Activated CD4-positive, alpha-beta T cell treated with anti-CD3 and anti-CD28 coated beads, Interleukin-2, Interleukin-6, amounts not matched to agents 100 ng/mL and 50 ng/mL, durations not matched to agents 16 hours and 8 hours (primary cell): ENCODE data around the gene CXorf66.
"Not testable (repeated sequence)": the region's sequence is repeated elsewhere in the genome, so short reads cannot be mapped to it uniquely, and the experiment has no call there.

Source experiments
- DNase-seq: peaks from one replicate; pipeline ENCODE4 v3.0.0-alpha.2; 2020

The CXorf66 gene

DNA sequence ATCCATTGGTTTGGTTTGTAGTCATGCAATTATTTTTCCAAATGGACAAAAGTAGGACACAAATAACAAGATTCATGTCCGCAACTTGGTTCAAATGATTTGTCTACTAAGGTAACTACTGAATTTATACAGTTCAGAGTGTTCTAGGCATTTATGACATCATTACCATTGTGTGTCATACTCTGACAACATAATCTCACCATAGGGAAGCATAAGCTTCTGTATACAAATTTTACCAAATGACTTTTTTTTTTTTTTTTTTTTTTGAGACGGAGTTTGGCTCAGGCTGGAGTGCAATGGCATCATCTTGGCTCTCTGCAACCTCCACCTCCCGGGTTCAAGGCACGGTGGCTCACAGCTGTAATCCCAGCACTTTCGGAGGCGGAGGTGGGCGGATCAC lies at the start of gene CXorf66:
Gene CXorf66, minus strand, starts transcription at position 101 of the 400 bp plus-strand sequence. Its CDS starts 25 bp downstream, at position 76.
- no peak for DNase-seq

DNA sequence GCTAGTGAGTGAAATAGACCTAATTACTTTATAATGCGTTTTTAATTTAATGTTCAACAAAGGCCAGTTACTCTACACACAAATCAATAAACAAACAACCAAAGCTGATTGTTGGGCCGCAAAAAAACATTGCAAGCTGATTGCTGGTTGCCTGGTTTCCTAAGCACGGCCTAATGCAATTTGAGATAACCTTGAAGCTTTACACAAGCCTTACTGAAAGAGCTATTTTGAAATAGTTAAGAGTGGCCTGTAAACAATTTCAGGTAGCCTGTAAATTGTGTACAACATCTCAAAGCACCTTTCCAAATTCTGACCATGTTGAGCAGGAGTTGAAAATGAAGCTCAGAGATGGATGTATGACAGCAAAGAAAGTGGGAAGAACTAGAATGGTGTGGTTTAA lies 17.5 kb upstream of the CXorf66 start:
- DNase-seq = no peak

DNA sequence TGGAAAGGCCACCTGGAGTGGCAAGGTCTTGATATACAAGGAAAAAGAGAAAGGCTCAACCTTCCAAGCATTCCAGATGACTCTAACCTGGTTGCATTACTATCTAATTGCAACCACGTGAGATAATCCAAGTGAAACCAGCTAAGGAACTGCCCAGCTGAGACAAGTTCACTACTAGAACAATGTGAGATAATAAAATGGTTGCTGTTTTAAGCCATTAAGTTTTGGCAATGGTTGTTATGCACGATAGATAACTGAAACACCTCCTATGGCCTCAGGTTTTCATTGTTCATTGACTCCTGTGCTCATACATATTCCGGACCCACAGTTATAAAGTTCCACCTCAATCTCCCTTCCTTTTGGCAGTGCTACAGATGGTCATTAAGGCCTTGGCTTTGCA lies 9.2 kb upstream of the CXorf66 start:
- DNase-seq = no peak

- DNase-seq = no peak
These were observed 7.6 kb upstream of the CXorf66 start for GRCh38 chrX:139972629-139973624.

- DNase-seq = no peak
These were observed 6.8 kb upstream of the CXorf66 start for GRCh38 chrX:139972113-139972512.

GRCh38 chrX:139971394-139971749 lies 6.1 kb upstream of the CXorf66 start:
- no peak for DNase-seq

DNA sequence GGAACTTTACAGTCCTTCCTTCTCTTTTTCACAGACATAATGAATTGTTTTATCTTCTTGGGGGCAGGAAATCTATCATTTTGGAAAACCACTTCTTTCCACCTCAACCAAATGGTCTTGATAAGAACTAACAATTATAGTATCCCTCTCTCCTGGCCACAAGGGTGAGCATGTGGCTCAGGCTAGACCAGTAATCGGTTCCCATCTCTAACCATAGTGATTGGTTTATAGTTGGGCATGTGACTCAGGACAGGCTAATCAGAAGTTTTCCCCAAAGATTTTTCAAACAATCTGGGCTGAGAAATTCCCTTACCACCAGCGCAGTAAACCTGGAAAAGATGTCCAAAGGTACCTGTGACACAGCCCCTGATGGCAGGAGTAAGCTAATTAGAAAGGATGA lies 4.0 kb upstream of the CXorf66 start:
- DNase-seq = no peak

GRCh38 chrX:139967750-139968149 lies 2.4 kb upstream of the CXorf66 start:
- DNase-seq = no peak

- DNase-seq = peak; percentile 11
These were observed 2.0 kb upstream of the CXorf66 start for GRCh38 chrX:139967300-139967699.

GRCh38 chrX:139966159-139966558 lies 838 bp upstream of the CXorf66 start:
- DNase-seq = peak; percentile 11

DNA sequence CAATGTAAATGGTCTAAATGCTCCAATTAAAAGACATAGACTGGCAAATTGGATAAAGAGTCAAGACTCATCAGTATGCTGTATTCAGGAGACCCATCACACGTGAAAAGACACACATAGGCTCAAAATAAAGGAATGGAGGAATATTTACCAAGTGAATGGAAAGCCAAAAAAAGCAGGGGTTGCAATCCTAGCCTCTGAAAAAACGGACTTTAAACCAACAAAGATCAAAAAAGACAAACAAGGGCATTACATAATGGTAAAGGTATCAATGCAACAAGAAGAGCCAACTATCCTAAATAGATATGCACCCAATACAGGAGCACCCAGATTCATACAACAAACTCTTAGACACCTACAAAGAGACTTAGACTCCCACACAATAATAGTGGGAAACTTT lies 4.2 kb downstream of the CXorf66 start:
- DNase-seq = not testable (repeated sequence)

- DNase-seq = no peak
These were observed 15.6 kb downstream of the CXorf66 start for GRCh38 chrX:139949703-139950102.

DNA sequence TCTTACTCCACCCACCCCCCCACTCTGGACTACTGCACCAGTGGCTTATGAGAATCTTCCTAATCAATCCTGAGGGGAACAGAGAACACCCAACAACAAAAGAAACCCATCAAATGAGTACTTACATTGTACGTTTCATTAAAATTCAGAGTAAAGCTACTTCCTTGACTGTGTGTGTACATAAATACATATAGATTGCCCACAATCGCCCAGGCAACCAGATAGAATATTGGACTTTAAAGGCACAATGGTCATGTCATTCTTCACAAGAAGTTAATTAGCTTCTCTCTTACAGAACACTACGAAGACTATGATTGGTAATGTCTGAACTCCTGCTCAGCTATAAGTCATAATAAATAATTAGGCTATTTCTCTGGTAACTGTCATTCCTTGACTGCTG lies 20.2 kb downstream of the CXorf66 start:
- DNase-seq = no peak

DNA sequence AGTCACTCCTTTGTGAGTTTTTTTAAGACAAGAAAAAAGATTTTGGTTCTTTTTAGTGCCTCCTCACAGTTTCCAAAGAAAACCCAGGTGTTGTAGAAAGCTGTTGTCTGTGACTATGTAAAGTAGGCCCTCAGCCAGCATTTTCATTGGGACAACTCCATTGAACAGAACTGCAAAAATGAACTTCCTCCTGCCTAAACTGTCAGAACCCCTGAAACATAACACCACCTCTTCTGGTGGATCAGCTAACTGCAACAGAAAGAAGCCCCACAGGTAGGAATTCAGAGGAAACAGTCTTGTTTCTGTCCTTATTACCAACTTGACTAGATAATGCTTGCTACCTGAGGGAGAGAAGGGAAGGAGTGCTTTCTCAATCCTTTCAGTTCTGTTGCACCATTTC lies 29.1 kb downstream of the CXorf66 start:
- no peak for DNase-seq

DNA sequence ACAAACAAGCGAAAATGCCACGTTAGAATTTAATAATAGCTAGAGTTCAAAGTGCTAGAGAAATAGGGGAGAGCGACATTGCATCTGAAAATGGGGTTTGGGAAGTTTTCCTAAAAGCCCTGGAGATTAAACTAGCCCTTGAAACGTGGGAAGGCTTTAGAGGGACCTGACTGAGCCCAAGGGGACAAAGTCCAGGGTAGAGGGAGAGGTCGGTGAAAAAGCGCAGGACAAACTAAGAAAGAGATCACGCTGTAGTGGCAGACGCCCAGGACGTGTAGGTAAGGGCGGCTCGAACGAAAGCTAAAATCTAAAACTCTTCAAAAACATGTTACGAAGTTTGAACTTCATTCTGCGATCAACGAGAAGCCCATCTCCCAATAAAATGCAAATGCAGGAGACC lies 31.4 kb downstream of the CXorf66 start:
- no peak for DNase-seq

DNA sequence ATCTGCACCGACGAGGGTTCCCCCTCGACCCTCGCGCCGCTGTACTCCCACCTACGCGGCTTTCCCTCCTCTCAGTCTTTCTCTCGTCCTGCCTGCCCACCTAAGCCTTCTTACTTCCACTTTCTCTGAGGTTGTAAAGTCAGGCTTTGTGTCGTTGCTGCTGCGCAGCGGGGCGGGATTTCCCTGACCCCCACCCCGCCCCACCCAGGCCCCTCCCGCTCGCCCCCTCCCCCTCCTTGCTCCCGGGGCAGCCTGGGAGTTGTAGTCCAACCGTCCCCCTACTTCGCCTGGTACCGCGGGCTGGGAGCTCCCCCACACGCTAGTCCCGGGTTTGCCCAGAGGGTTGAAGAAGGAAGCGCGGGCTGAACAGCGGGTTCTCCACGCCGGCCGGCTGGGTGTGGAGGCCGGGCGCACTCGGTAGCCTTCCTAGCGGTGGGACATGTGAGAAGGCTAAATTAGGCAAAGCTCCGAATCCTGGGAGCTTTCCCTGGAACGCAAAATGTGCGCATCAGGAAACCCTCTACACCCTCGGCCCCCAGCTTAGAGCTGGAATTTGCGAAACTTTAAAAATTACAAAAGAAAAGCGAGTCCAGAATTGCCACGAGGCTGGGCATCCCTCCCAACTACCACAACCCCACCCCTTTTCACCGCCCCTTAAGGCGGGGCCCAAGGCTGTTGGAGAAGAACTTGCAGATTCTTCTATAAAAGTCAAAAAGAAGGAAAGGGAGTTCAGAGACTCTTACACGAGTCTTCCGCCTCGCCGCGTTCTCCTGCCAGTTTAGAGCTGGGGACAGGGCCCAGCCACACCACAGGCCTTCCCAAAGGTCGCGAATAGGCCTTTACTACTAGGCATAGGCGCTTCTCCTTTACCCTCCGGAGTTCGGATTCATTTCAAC lies 32.2 kb downstream of the CXorf66 start, which contains the start of gene ATP11C:
Gene ATP11C, minus strand, starts transcription at position 153 of the 896 bp plus-strand sequence. CDS start 1,011 bp downstream, outside the sequence.
- DNase-seq = peak; percentile 86

DNA sequence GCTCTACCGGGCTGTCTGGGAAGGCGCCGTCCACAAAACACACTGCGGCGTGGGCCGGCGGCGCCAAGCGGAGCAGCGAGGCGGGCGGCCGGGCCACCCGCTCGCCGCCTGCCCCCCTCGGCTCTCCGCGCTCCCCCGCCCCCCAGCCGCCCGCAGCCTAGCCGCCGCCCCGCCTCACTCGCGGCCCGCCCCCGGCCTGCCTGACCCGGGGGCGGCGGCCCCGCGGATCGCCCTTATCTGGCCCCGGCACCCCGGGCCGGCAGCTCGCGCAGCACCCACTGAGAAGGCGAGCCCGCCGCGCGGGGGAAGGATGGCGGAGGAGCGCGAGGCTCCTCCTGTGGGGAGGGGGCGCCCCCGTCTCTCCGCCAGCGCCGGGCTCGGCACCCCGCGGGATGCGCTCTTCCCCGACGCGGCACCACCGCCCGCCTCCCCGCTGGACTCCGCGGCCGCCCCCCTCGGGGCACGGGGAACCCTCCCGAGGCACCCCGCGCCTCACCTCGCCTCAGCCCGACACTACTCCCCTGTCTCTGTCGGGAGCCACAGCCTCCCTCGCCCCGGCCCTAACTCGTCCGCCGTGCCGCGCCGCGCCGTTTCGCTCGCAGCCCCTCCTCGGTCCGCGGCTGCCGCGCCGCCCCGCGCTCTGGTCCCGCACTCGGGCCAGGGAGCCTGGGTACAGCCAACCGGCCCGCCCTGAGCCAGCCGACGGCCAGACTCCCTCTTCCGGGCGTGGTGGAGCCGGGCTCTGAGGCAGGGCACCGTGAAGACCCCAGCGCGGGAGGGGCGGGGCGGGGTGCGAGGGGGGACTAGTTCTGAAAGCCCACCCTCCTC lies 33.0 kb downstream of the CXorf66 start:
- peak; percentile 28 for DNase-seq

GRCh38 chrX:139931646-139932072 lies 33.7 kb downstream of the CXorf66 start:
- DNase-seq = no peak

DNA sequence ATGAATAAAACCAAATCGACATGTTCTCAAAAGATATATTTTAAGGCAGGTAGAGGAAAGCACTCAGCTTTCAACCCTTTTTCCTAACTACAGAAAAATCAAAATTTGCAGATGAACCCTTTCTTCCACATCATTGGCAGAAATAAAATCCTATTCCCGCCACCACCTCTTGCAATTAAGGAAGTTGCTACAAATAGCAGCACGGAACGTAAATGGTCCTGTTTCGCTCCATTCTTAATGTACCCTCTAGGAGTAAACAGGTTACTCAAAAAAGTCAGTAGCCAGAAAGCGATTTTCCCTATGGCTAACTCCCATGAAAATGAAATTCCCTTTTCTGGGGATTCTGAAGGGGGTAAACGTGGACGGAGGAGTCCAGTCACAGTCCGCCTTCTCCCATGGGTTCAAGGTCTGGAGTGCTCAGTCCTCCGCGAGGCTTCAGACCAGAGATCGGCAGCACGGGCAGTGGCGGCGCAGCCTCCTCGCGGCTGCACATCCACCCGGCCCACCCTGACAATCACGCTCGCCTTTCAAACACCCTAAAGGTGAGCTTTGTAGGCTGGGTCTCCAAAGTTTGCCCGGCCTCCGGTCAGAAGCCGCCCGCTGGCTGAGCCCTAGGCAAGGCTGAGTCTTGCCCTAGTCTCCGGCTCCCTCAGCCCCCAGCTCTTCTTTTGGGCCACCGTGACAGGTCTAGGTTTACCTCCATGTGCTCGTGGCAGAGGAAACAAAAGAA lies 34.2 kb downstream of the CXorf66 start:
- peak; percentile 24 for DNase-seq

DNA sequence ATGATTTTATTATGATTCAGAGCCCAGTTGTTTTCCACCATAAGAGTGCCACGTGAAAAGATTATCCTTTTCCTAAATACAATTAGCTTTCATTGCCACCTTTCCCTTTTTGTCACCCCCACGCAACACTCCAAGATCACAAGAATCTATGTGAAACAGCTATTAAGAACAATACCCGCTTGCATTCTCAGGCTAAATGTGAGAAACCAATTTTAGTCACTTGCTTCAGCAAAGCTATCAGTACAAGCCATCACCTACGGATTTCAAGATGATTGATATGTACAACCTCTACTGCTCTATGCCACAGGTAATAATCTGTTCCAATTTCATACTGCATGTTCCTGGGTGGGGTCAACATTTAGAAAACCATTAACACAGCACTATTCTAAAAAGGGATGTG lies 34.9 kb downstream of the CXorf66 start:
- peak; percentile 59 for DNase-seq

DNA sequence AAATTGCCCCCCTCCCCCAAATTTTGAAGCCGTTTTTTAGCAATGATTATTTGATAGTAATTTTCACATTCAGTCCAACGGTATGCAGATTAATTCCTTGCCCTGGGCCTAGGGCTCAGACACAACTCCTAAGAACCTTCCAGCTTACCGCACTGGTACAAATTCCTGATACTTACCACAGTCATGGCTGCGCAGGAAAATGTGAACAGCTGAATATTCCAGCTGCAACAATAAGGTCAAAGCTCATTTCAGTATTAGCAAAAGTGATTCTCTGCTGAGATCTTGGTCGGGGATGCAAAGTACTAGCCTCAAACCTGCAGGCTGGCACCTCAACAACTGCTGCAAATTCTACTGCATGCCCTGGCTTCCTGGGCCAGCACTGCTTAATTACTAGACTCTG lies 35.4 kb downstream of the CXorf66 start:
- DNase-seq = peak; percentile 13

DNA sequence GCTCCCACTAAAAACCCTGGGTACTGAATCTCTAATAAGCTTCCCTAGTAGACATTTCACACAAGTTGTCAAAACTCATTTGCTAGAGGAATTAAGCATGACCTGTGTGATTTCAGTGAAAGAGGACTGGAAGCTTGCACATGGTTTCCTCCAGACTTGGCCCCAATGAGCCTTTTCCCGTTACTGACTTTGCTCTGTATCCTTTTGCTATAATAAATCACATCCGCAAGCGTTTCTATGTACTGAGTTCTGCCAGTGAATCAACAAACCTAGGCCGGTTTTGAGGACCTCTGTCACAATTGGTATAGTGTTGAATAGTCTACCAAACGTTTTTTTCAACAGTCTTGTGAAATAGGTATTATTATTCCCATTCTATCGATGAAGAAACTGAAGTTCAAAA lies 40.6 kb downstream of the CXorf66 start:
- DNase-seq = no peak
